MG63 (cell line): Measurements from ENCODE around the gene MICAL3. TPM values are rescaled to one million over a fixed set of nuclear protein-coding genes. Genes with fewer than 3 reads are reported as not detected.
"Not testable (repeated sequence)": the region's sequence is repeated elsewhere in the genome, so short reads cannot be mapped to it uniquely, and the experiment has no call there.

Experiments used
- DNase-seq: peaks from one replicate; pipeline ENCODE4 v3.0.0-alpha.2; 2020
- H3K27me3 ChIP-seq: fragments of 250-450 bp; sonication (Bioruptor Pico); 2 replicates; pipeline ENCODE4 v1.5.1; 2020; ENCODE audit warnings: mild to moderate bottlenecking, moderate library complexity
- H3K36me3 ChIP-seq: fragments of 250-450 bp; sonication (Bioruptor Pico); 2 replicates; pipeline ENCODE4 v1.5.1; 2020; ENCODE audit warnings: mild to moderate bottlenecking, moderate library complexity
- H3K4me3 ChIP-seq: fragments of 250-450 bp; sonication (Bioruptor Pico); 2 replicates; pipeline ENCODE4 v1.5.1; 2020; ENCODE audit warnings: mild to moderate bottlenecking, moderate library complexity
- H3K9me3 ChIP-seq: fragments of 250-450 bp; sonication (Bioruptor Pico); 2 replicates; pipeline ENCODE4 v1.5.1; 2020; ENCODE audit warnings: mild to moderate bottlenecking, moderate library complexity
- total RNA-seq: library from RNA; depleted of rRNA; stranded (reverse); fragments of >200 nt; shearing (Covaris generic); gene quantifications from 2 replicates; pipeline ENCODE4 v1.2.3, GENCODE V29; 2014; ENCODE audit warnings: low replicate concordance

Gene MICAL3
- total RNA-seq, 1 experiment from 2014 or later: 13.4 TPM

- not testable (repeated sequence) for H3K36me3 ChIP-seq, DNase-seq, H3K9me3 ChIP-seq, H3K27me3 ChIP-seq, H3K4me3 ChIP-seq
Observed at GRCh38 chr22:18020743-18021142, 3.6 kb downstream of the MICAL3 start.

- H3K36me3 ChIP-seq: peaks cover 4% of the 10 kb centered on the region; the same call in 1 of the 2 replicates
- no peak for DNase-seq
- H3K4me3 ChIP-seq: no peak overlapping the region
- no peaks in the 10 kb centered on the region for H3K9me3 ChIP-seq
- no peaks in the 10 kb centered on the region for H3K27me3 ChIP-seq
Observed at GRCh38 chr22:18013947-18014346, 10.4 kb downstream of the MICAL3 start.

GRCh38 chr22:18013436-18013835 lies 10.9 kb downstream of the MICAL3 start:
- no peaks in the 10 kb centered on the region for H3K27me3 ChIP-seq
- no peak overlapping the region for H3K4me3 ChIP-seq
- no peak for DNase-seq
- H3K9me3 ChIP-seq: no peaks in the 10 kb centered on the region
- peaks cover 4% of the 10 kb centered on the region; the same call in 1 of the 2 replicates for H3K36me3 ChIP-seq

- H3K9me3 ChIP-seq: no peaks in the 10 kb centered on the region
- DNase-seq: no peak
- no peaks in the 10 kb centered on the region for H3K27me3 ChIP-seq
- H3K36me3 ChIP-seq: peaks cover 2% of the 10 kb centered on the region; the same call in 1 of the 2 replicates
- H3K4me3 ChIP-seq: no peak overlapping the region
Observed at GRCh38 chr22:18012531-18012930, 11.8 kb downstream of the MICAL3 start.

- DNase-seq: no peak
- Histone ChIP-seq H3K9me3 (no peaks in the 10 kb centered on the region), H3K36me3 (peaks cover 2% of the 10 kb centered on the region; the same call in 1 of the 2 replicates), H3K4me3 (no peak overlapping the region), H3K27me3 (no peaks in the 10 kb centered on the region)
Observed at GRCh38 chr22:18010266-18010665, 14.1 kb downstream of the MICAL3 start.

GRCh38 chr22:18008136-18008535 lies 16.2 kb downstream of the MICAL3 start:
- no peak overlapping the region for H3K4me3 ChIP-seq
- H3K9me3 ChIP-seq: no peaks in the 10 kb centered on the region
- peaks cover 2% of the 10 kb centered on the region; the same call in 1 of the 2 replicates for H3K36me3 ChIP-seq
- H3K27me3 ChIP-seq: no peaks in the 10 kb centered on the region
- DNase-seq: no peak

- no peak for DNase-seq
- Histone ChIP-seq H3K9me3 (no peaks in the 10 kb centered on the region), H3K27me3 (no peaks in the 10 kb centered on the region), H3K4me3 (no peak overlapping the region), H3K36me3 (peaks cover 4% of the 10 kb centered on the region)
Observed at GRCh38 chr22:18005201-18005926, 19.0 kb downstream of the MICAL3 start.

- peaks cover 14% of the 10 kb centered on the region for H3K36me3 ChIP-seq
- not testable (repeated sequence) for H3K9me3 ChIP-seq, H3K27me3 ChIP-seq, DNase-seq
- H3K4me3 ChIP-seq: peak overlapping the region; percentile 97
Observed at GRCh38 chr22:18001894-18002315, 22.5 kb downstream of the MICAL3 start.

GRCh38 chr22:18001040-18001893 lies 23.1 kb downstream of the MICAL3 start:
- peak; percentile 92 for DNase-seq
- no peaks in the 10 kb centered on the region for H3K9me3 ChIP-seq
- peak overlapping the region; percentile 97 for H3K4me3 ChIP-seq
- H3K27me3 ChIP-seq: no peaks in the 10 kb centered on the region
- H3K36me3 ChIP-seq: peaks cover 14% of the 10 kb centered on the region

- Histone ChIP-seq H3K27me3 (no peaks in the 10 kb centered on the region), H3K4me3 (peak overlapping the region; percentile 97), H3K9me3 (no peaks in the 10 kb centered on the region), H3K36me3 (peaks cover 14% of the 10 kb centered on the region)
- no peak for DNase-seq
Observed at GRCh38 chr22:18000441-18001039, 23.8 kb downstream of the MICAL3 start.

GRCh38 chr22:17999851-18000250 lies 24.5 kb downstream of the MICAL3 start:
- H3K9me3 ChIP-seq: no peaks in the 10 kb centered on the region
- peaks cover 14% of the 10 kb centered on the region for H3K36me3 ChIP-seq
- H3K4me3 ChIP-seq: peak overlapping the region; percentile 97
- no peak for DNase-seq
- no peaks in the 10 kb centered on the region for H3K27me3 ChIP-seq

GRCh38 chr22:17998913-17999312 lies 25.4 kb downstream of the MICAL3 start:
- DNase-seq: no peak
- H3K4me3 ChIP-seq: no peak overlapping the region; the same call in 1 of the 2 replicates
- H3K27me3 ChIP-seq: no peaks in the 10 kb centered on the region
- no peaks in the 10 kb centered on the region for H3K9me3 ChIP-seq
- H3K36me3 ChIP-seq: peaks cover 14% of the 10 kb centered on the region

- H3K27me3 ChIP-seq: no peaks in the 10 kb centered on the region
- no peak for DNase-seq
- no peak overlapping the region for H3K4me3 ChIP-seq
- no peaks in the 10 kb centered on the region for H3K9me3 ChIP-seq
- peaks cover 14% of the 10 kb centered on the region for H3K36me3 ChIP-seq
Observed at GRCh38 chr22:17997456-17997855, 26.9 kb downstream of the MICAL3 start.

GRCh38 chr22:17995256-17995655 lies 29.1 kb downstream of the MICAL3 start:
- not testable (repeated sequence) for H3K4me3 ChIP-seq, DNase-seq, H3K27me3 ChIP-seq, H3K9me3 ChIP-seq
- H3K36me3 ChIP-seq: peaks cover 11% of the 10 kb centered on the region

GRCh38 chr22:17994424-17995108 lies 29.8 kb downstream of the MICAL3 start:
- no peak overlapping the region for H3K4me3 ChIP-seq
- H3K36me3 ChIP-seq: peaks cover 5% of the 10 kb centered on the region
- DNase-seq: no peak
- no peaks in the 10 kb centered on the region for H3K27me3 ChIP-seq
- H3K9me3 ChIP-seq: no peaks in the 10 kb centered on the region

GRCh38 chr22:17992976-17993375 lies 31.4 kb downstream of the MICAL3 start:
- not testable (repeated sequence) for H3K4me3 ChIP-seq, H3K9me3 ChIP-seq, H3K27me3 ChIP-seq, H3K36me3 ChIP-seq, DNase-seq

- not testable (repeated sequence) for H3K36me3 ChIP-seq, H3K27me3 ChIP-seq, H3K4me3 ChIP-seq, DNase-seq, H3K9me3 ChIP-seq
Observed at GRCh38 chr22:17991992-17992391, 32.4 kb downstream of the MICAL3 start.
